HG03460 (cell line): Measurements from ENCODE around the gene ALAS1.

Experiments used
- ATAC-seq: cut with Tn5 transposase; IDR thresholded peaks from one replicate; pipeline ENCODE4 v1.9.1; 2021; ENCODE audit not compliant: unreplicated experiment

The ALAS1 gene

GRCh38 chr3:52248816-52249547, 51.0 kb downstream of the ALAS1 start:
- ATAC-seq, result no peak

GRCh38 chr3:52249683-52250082, 51.7 kb downstream of the ALAS1 start:
- ATAC-seq, result no peak

- ATAC-seq, result no peak
These were observed 52.2 kb downstream of the ALAS1 start for GRCh38 chr3:52250122-52250521.

GRCh38 chr3:52253314-52254304, 55.6 kb downstream of the ALAS1 start:
- peak; percentile 92 for ATAC-seq

GRCh38 chr3:52254608-52255007, 56.6 kb downstream of the ALAS1 start:
- ATAC-seq, result no peak

GRCh38 chr3:52256159-52256558, 58.2 kb downstream of the ALAS1 start:
- no peak for ATAC-seq

- ATAC-seq, result no peak
These were observed 58.7 kb downstream of the ALAS1 start for GRCh38 chr3:52256622-52257021.

GRCh38 chr3:52257911-52258310, 60.0 kb downstream of the ALAS1 start:
- no peak for ATAC-seq

- no peak for ATAC-seq
These were observed 61.1 kb downstream of the ALAS1 start for GRCh38 chr3:52259035-52259434.

GRCh38 chr3:52259448-52259847, 61.5 kb downstream of the ALAS1 start:
- ATAC-seq, result no peak

GRCh38 chr3:52262447-52262846, 64.5 kb downstream of the ALAS1 start:
- no peak for ATAC-seq
